Measurements from ENCODE around the gene SLC1A1. TPM values are rescaled to one million over a fixed set of nuclear protein-coding genes. Genes with fewer than 3 reads are reported as not detected.
A peak's percentile ranks its signal among the peaks of the same experiment; 100 is the strongest.

Gene SLC1A1
- total and polyA plus RNA-seq, 2 experiments from 2014 or later, result 3.7 to 8.2 TPM

DNA sequence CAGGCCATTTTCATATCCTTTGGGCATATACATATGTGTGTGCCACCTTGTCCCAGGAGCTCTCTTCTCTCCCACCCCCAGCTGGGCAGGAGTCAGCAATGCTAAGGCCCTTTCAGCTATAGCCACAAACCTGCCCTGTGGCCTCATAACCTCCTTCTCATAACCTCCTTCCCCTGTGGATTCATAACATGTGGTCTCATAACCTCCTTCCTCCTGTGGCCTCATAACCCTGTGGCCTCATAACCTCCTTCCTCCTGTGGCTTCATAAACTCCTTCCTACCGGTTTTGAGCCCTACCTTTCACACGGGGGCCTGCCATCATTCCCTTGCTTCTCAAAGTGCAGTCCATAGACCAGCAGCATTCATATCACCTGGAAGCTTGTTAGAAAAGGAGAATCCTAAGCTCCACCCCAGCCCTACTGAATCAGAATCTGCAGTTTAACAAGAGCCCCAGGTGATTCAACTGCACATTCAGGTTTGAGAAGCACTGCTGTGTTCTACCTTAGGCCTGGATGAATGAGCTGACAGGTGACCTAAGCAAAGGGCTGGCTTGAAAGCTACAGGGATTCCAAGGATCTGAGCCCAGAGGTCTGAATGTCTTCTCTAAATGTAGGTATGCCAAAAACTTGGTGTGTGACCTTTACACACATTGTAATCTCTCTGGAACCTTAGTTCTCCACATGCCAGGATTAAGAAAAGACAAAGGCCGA is 129.9 kb downstream of the SLC1A1 start:
- TF ChIP-seq, protein P1, sequence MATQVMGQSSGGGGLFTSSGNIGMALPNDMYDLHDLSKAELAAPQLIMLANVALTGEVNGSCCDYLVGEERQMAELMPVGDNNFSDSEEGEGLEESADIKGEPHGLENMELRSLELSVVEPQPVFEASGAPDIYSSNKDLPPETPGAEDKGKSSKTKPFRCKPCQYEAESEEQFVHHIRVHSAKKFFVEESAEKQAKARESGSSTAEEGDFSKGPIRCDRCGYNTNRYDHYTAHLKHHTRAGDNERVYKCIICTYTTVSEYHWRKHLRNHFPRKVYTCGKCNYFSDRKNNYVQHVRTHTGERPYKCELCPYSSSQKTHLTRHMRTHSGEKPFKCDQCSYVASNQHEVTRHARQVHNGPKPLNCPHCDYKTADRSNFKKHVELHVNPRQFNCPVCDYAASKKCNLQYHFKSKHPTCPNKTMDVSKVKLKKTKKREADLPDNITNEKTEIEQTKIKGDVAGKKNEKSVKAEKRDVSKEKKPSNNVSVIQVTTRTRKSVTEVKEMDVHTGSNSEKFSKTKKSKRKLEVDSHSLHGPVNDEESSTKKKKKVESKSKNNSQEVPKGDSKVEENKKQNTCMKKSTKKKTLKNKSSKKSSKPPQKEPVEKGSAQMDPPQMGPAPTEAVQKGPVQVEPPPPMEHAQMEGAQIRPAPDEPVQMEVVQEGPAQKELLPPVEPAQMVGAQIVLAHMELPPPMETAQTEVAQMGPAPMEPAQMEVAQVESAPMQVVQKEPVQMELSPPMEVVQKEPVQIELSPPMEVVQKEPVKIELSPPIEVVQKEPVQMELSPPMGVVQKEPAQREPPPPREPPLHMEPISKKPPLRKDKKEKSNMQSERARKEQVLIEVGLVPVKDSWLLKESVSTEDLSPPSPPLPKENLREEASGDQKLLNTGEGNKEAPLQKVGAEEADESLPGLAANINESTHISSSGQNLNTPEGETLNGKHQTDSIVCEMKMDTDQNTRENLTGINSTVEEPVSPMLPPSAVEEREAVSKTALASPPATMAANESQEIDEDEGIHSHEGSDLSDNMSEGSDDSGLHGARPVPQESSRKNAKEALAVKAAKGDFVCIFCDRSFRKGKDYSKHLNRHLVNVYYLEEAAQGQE (IDR thresholded peaks at IDR 0.05; ENCODE audit: unreplicated experiment), result no peak
- TF ChIP-seq EZH2phosphoT487 (IDR thresholded peaks at IDR 0.05; ENCODE audit: unreplicated experiment), result no peak
- TF ChIP-seq ZNF114 (CRISPR knock-in tag; IDR thresholded peaks at IDR 0.05), result no peak
- TF ChIP-seq POLR2AphosphoS5 (IDR thresholded peaks at IDR 0.05; ENCODE audit: low read depth), result no peak
- no peak for TF ChIP-seq EZH2 (IDR thresholded peaks at IDR 0.05; ENCODE audit: low read depth, unreplicated experiment)
- TF ChIP-seq, protein P2, sequence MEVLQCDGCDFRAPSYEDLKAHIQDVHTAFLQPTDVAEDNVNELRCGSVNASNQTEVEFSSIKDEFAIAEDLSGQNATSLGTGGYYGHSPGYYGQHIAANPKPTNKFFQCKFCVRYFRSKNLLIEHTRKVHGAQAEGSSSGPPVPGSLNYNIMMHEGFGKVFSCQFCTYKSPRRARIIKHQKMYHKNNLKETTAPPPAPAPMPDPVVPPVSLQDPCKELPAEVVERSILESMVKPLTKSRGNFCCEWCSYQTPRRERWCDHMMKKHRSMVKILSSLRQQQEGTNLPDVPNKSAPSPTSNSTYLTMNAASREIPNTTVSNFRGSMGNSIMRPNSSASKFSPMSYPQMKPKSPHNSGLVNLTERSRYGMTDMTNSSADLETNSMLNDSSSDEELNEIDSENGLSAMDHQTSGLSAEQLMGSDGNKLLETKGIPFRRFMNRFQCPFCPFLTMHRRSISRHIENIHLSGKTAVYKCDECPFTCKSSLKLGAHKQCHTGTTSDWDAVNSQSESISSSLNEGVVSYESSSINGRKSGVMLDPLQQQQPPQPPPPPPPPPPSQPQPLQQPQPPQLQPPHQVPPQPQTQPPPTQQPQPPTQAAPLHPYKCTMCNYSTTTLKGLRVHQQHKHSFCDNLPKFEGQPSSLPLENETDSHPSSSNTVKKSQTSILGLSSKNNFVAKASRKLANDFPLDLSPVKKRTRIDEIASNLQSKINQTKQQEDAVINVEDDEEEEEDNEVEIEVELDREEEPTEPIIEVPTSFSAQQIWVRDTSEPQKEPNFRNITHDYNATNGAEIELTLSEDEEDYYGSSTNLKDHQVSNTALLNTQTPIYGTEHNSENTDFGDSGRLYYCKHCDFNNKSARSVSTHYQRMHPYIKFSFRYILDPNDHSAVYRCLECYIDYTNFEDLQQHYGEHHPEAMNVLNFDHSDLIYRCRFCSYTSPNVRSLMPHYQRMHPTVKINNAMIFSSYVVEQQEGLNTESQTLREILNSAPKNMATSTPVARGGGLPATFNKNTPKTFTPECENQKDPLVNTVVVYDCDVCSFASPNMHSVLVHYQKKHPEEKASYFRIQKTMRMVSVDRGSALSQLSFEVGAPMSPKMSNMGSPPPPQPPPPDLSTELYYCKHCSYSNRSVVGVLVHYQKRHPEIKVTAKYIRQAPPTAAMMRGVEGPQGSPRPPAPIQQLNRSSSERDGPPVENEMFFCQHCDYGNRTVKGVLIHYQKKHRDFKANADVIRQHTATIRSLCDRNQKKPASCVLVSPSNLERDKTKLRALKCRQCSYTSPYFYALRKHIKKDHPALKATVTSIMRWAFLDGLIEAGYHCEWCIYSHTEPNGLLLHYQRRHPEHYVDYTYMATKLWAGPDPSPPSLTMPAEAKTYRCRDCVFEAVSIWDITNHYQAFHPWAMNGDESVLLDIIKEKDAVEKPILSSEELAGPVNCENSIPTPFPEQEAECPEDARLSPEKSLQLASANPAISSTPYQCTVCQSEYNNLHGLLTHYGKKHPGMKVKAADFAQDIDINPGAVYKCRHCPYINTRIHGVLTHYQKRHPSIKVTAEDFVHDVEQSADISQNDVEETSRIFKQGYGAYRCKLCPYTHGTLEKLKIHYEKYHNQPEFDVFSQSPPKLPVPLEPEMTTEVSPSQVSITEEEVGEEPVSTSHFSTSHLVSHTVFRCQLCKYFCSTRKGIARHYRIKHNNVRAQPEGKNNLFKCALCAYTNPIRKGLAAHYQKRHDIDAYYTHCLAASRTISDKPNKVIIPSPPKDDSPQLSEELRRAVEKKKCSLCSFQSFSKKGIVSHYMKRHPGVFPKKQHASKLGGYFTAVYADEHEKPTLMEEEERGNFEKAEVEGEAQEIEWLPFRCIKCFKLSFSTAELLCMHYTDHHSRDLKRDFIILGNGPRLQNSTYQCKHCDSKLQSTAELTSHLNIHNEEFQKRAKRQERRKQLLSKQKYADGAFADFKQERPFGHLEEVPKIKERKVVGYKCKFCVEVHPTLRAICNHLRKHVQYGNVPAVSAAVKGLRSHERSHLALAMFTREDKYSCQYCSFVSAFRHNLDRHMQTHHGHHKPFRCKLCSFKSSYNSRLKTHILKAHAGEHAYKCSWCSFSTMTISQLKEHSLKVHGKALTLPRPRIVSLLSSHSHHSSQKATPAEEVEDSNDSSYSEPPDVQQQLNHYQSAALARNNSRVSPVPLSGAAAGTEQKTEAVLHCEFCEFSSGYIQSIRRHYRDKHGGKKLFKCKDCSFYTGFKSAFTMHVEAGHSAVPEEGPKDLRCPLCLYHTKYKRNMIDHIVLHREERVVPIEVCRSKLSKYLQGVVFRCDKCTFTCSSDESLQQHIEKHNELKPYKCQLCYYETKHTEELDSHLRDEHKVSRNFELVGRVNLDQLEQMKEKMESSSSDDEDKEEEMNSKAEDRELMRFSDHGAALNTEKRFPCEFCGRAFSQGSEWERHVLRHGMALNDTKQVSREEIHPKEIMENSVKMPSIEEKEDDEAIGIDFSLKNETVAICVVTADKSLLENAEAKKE (CRISPR knock-in tag; IDR thresholded peaks at IDR 0.05), result no peak
- TF ChIP-seq, protein P3, sequence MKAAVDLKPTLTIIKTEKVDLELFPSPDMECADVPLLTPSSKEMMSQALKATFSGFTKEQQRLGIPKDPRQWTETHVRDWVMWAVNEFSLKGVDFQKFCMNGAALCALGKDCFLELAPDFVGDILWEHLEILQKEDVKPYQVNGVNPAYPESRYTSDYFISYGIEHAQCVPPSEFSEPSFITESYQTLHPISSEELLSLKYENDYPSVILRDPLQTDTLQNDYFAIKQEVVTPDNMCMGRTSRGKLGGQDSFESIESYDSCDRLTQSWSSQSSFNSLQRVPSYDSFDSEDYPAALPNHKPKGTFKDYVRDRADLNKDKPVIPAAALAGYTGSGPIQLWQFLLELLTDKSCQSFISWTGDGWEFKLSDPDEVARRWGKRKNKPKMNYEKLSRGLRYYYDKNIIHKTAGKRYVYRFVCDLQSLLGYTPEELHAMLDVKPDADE (IDR thresholded peaks at IDR 0.05), result no peak
- TF ChIP-seq, protein P4, sequence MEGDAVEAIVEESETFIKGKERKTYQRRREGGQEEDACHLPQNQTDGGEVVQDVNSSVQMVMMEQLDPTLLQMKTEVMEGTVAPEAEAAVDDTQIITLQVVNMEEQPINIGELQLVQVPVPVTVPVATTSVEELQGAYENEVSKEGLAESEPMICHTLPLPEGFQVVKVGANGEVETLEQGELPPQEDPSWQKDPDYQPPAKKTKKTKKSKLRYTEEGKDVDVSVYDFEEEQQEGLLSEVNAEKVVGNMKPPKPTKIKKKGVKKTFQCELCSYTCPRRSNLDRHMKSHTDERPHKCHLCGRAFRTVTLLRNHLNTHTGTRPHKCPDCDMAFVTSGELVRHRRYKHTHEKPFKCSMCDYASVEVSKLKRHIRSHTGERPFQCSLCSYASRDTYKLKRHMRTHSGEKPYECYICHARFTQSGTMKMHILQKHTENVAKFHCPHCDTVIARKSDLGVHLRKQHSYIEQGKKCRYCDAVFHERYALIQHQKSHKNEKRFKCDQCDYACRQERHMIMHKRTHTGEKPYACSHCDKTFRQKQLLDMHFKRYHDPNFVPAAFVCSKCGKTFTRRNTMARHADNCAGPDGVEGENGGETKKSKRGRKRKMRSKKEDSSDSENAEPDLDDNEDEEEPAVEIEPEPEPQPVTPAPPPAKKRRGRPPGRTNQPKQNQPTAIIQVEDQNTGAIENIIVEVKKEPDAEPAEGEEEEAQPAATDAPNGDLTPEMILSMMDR (conservative IDR thresholded peaks at IDR 0.05; ENCODE audit: low read depth in 2 of 2), result no peak
- no peak for TF ChIP-seq STAT1 (IDR thresholded peaks at IDR 0.05; ENCODE audit: unreplicated experiment)
- no peak for TF ChIP-seq NANOG (IDR thresholded peaks at IDR 0.05; ENCODE audit: borderline replicate concordance)
- no peak for TF ChIP-seq CREB1 (CRISPR knock-in tag; IDR thresholded peaks at IDR 0.05; ENCODE audit: low read depth)
- no peak for TF ChIP-seq JUNB (IDR thresholded peaks at IDR 0.05; ENCODE audit: unreplicated experiment)
- TF ChIP-seq ZNF331 (CRISPR knock-in tag; IDR thresholded peaks at IDR 0.05; ENCODE audit: low read depth), result no peak
- no peaks in the 10 kb centered on the region for H4K20me1 ChIP-seq (replicated peaks; ENCODE audit: insufficient read depth)
- no peak overlapping the region for H3K4me2 ChIP-seq
- H3K27me3 ChIP-seq (ENCODE audit: insufficient read depth), result no peaks in the 10 kb centered on the region
- H3K27ac ChIP-seq (ENCODE audit: low read depth), result peak overlapping the region; percentile 1
- H3K27ac Mint-ChIP-seq, result peak overlapping the region; percentile 76; the same call in 1 of the 2 replicates
- H3K4me1 Mint-ChIP-seq, result peaks cover 38% of the 10 kb centered on the region
- no peaks in the 10 kb centered on the region for H3K9me3 Mint-ChIP-seq
- DNase-seq (ENCODE audit: low spot score), result peak; percentile 17
- no peaks in the 10 kb centered on the region for H3K9me2 ChIP-seq (ENCODE audit: insufficient read depth)
- no peaks in the 10 kb centered on the region for H3K79me2 ChIP-seq (replicated peaks; ENCODE audit: insufficient read depth)
- no peaks in the 10 kb centered on the region for H3K36me3 ChIP-seq (ENCODE audit: insufficient read depth)
- H3K4me3 ChIP-seq, result no peak overlapping the region
- no peaks in the 10 kb centered on the region for H3K36me3 Mint-ChIP-seq (ENCODE audit: low read depth)
- H2AFZ ChIP-seq, result peak overlapping the region; percentile 0; the same call in 1 of the 2 replicates
- ATAC-seq, result peak; percentile 28; the same call in 2 of the 3 replicates
- no peaks in the 10 kb centered on the region for H3K27me3 Mint-ChIP-seq (ENCODE audit: insufficient read depth, low read depth, poor library complexity)
- H3F3A ChIP-seq (replicated peaks; ENCODE audit: low read depth), result no peaks in the 10 kb centered on the region
- peaks cover 20% of the 10 kb centered on the region for H3K4me1 ChIP-seq (ENCODE audit: insufficient read depth)
- H3K4me3 Mint-ChIP-seq, result no peak overlapping the region
